HepG2 (cell line): ENCODE data around the gene ZNFX1. TPM values are rescaled to one million over a fixed set of nuclear protein-coding genes. Genes with fewer than 3 reads are reported as not detected.

Source experiments
- DPF2 ChIP-seq: sonication (generic); formaldehyde crosslinking; IDR thresholded peaks from 2 replicates; pipeline ENCODE4 v1.4.0; 2020; ENCODE audit warnings: mild to moderate bottlenecking, low read depth, missing genetic modification reagents, borderline replicate concordance
- DRAP1 ChIP-seq: IDR thresholded peaks from 2 replicates; pipeline ENCODE4 v1.6.1; 2016; ENCODE audit warnings: missing genetic modification reagents, missing compliant biosample characterization
- ELF4 ChIP-seq: sonication (generic); formaldehyde crosslinking; IDR thresholded peaks from 2 replicates; pipeline ENCODE4 v1.5.0; 2020; ENCODE audit warnings: missing genetic modification reagents, mild to moderate bottlenecking, moderate library complexity, borderline replicate concordance
- FLYWCH1 ChIP-seq: sonication (generic); formaldehyde crosslinking; IDR thresholded peaks from 2 replicates; pipeline ENCODE4 v1.8.1; 2023; ENCODE audit warnings: mild to moderate bottlenecking, missing genetic modification reagents
- HOXA3 ChIP-seq: sonication (generic); formaldehyde crosslinking; IDR thresholded peaks from 2 replicates; pipeline ENCODE4 v1.5.0; 2020; ENCODE audit warnings: missing genetic modification reagents
- KLF13 ChIP-seq: sonication (generic); formaldehyde crosslinking; IDR thresholded peaks from 2 replicates; pipeline ENCODE4 v1.4.0; 2020; ENCODE audit warnings: mild to moderate bottlenecking, missing genetic modification reagents
- KLF9 ChIP-seq: IDR thresholded peaks from 2 replicates; pipeline ENCODE4 v1.6.1; 2016; ENCODE audit warnings: low read depth
- MIER2 ChIP-seq: IDR thresholded peaks from 2 replicates; pipeline ENCODE4 v1.6.1; 2016; ENCODE audit warnings: missing biosample characterization, missing genetic modification reagents
- MTF1 ChIP-seq: sonication (generic); formaldehyde crosslinking; IDR thresholded peaks from 2 replicates; pipeline ENCODE4 v1.5.0; 2020; ENCODE audit warnings: missing genetic modification reagents
- NCOA5 ChIP-seq: sonication (generic); formaldehyde crosslinking; IDR thresholded peaks from 2 replicates; pipeline ENCODE4 v1.4.0; 2020; ENCODE audit warnings: missing genetic modification reagents
- NFAT5 ChIP-seq: sonication (generic); formaldehyde crosslinking; IDR thresholded peaks from 2 replicates; pipeline ENCODE4 v1.4.0; 2020; ENCODE audit warnings: missing genetic modification reagents
- PAWR ChIP-seq: sonication (generic); formaldehyde crosslinking; IDR thresholded peaks from 2 replicates; pipeline ENCODE4 v1.4.0; 2020; ENCODE audit warnings: missing genetic modification reagents, mild to moderate bottlenecking, borderline replicate concordance
- RARA ChIP-seq: IDR thresholded peaks from 2 replicates; pipeline ENCODE4 v1.6.1; 2016; ENCODE audit warnings: missing genetic modification reagents, missing compliant biosample characterization
- SNAPC5 ChIP-seq: sonication (generic); formaldehyde crosslinking; IDR thresholded peaks from 2 replicates; pipeline ENCODE4 v1.8.1; 2023; ENCODE audit warnings: mild to moderate bottlenecking, missing genetic modification reagents, borderline replicate concordance
- SRF ChIP-seq: IDR thresholded peaks from 2 replicates; pipeline ENCODE4 v1.6.1; 2011; ENCODE audit warnings: mild to moderate bottlenecking, low read depth, low read length, moderate library complexity
- STAT6 ChIP-seq: sonication (generic); formaldehyde crosslinking; IDR thresholded peaks from 2 replicates; pipeline ENCODE4 v1.4.0; 2020; ENCODE audit warnings: missing genetic modification reagents, mild to moderate bottlenecking, borderline replicate concordance
- ZMYM2 ChIP-seq: sonication (generic); formaldehyde crosslinking; IDR thresholded peaks from 2 replicates; pipeline ENCODE4 v1.8.0; 2022; ENCODE audit warnings: mild to moderate bottlenecking, missing genetic modification reagents
- ZMYM3 ChIP-seq: sonication (generic); formaldehyde crosslinking; IDR thresholded peaks from 2 replicates; pipeline ENCODE4 v1.5.1; 2020; ENCODE audit warnings: mild to moderate bottlenecking, missing genetic modification reagents
- ZNF180 ChIP-seq: sonication (generic); formaldehyde crosslinking; IDR thresholded peaks from 2 replicates; pipeline ENCODE4 v1.4.0; 2020; ENCODE audit warnings: low read depth, missing genetic modification reagents, borderline replicate concordance
- ZNF33B ChIP-seq: sonication (generic); formaldehyde crosslinking; IDR thresholded peaks from 2 replicates; pipeline ENCODE4 v1.5.1; 2020; ENCODE audit warnings: mild to moderate bottlenecking, missing genetic modification reagents
- ZNF557 ChIP-seq: sonication (generic); formaldehyde crosslinking; IDR thresholded peaks from 2 replicates; pipeline ENCODE4 v1.4.0; 2020; ENCODE audit warnings: missing genetic modification reagents
- ZNF614 ChIP-seq: IDR thresholded peaks from 2 replicates; pipeline ENCODE4 v1.6.1; 2018; ENCODE audit warnings: missing biosample characterization, missing genetic modification reagents, inconsistent platforms, borderline replicate concordance
- ZNF790 ChIP-seq: sonication (generic); formaldehyde crosslinking; IDR thresholded peaks from 2 replicates; pipeline ENCODE4 v1.8.0; 2022; ENCODE audit warnings: missing genetic modification reagents, mild to moderate bottlenecking, borderline replicate concordance
- polyA plus RNA-seq, 8 experiments: library from polyadenylated mRNA; depleted of rRNA in 3 of 8; stranded (reverse) in 7 of 8; unstranded in 1 of 8; fragments of >200 nt; fragmentation: Illumina TruSeq in 4 of 8; extraction: Trizol in 4 of 8; gene quantifications; 2 replicates each; pipeline versions ENCODE4 v1.2.1 to v1.2.3, GENCODE V29; 2011 to 2016; ENCODE audit warnings: low read depth in 4 of 8, missing spikeins in 1 of 8, mixed read lengths in 1 of 8; ENCODE audit not compliant: insufficient read depth in 1 of 8
- total RNA-seq, 5 experiments: library from RNA; depleted of rRNA; stranded (reverse); fragments of >200 nt; fragmentation: Illumina TruSeq; extraction: Trizol; gene quantifications; 2 replicates each; pipeline ENCODE4 v1.2.3, GENCODE V29; 2016; ENCODE audit warnings: low read depth in 1 of 5

The ZNFX1 gene
- total and polyA plus RNA-seq, 2 of the 13 experiments (the other 11 are each of a cell fraction or from before 2014, with no cell fraction given): 2.9 to 11.1 TPM

GRCh38 chr20:49286689-49287551 is 9.1 kb upstream of the ZNFX1 start (continued):
- no peak for TF ChIP-seq NFAT5 (CRISPR knock-in tag)
- no peak for TF ChIP-seq ZNF557 (CRISPR knock-in tag)
- TF ChIP-seq HOXA3 (CRISPR knock-in tag): peak; percentile 35
- no peak for TF ChIP-seq ELF4
- TF ChIP-seq SNAPC5: no peak
- TF ChIP-seq ZNF614: no peak
- no peak for TF ChIP-seq PAWR
- TF ChIP-seq DPF2 (CRISPR knock-in tag): no peak
- peak; percentile 25; the same call in 1 of the 2 replicates for TF ChIP-seq ZMYM2 (CRISPR knock-in tag)
- no peak for TF ChIP-seq ZNF180 (CRISPR knock-in tag)
- no peak for TF ChIP-seq KLF13
- TF ChIP-seq ZMYM3: 0 out of 2 replicates have a peak, but pooled peaks have one; percentile 10
- peak; percentile 46; the same call in 1 of the 2 replicates for TF ChIP-seq SRF
- no peak for TF ChIP-seq DRAP1 (CRISPR knock-in tag)
- TF ChIP-seq ZNF790 (CRISPR knock-in tag): no peak
- TF ChIP-seq NCOA5 (CRISPR knock-in tag): no peak
- TF ChIP-seq MIER2 (CRISPR knock-in tag): no peak
- no peak for TF ChIP-seq FLYWCH1
- TF ChIP-seq STAT6 (CRISPR knock-in tag): no peak
- no peak for TF ChIP-seq MTF1 (CRISPR knock-in tag)
- no peak for TF ChIP-seq ZNF33B (CRISPR knock-in tag)
- TF ChIP-seq KLF9 (CRISPR knock-in tag): no peak
- no peak for TF ChIP-seq RARA (CRISPR knock-in tag)
